Smooth muscle cell (in vitro differentiated cells): ENCODE data around the gene OGDHL. TPM values are rescaled to one million over a fixed set of nuclear protein-coding genes. Genes with fewer than 3 reads are reported as not detected.

Experiments
- DNase-seq: peaks from one replicate; lab custom pipeline; 2025; ENCODE audit not compliant: unreplicated experiment; lab: John Stamatoyannopoulos, UW
- H2AFZ ChIP-seq: fragments of 200-600 bp; sonication (generic); 2 replicates; pipeline ENCODE4 v1.6.0; 2016; ENCODE audit warnings: antibody characterized with exemption, low read depth, mild to moderate bottlenecking
- H3F3A ChIP-seq: fragments of 200-600 bp; sonication (generic); 2 replicates; pipeline ENCODE4 v1.6.0; 2017; ENCODE audit warnings: antibody characterized with exemption, low read depth
- H3K27ac ChIP-seq: fragments of 200-600 bp; sonication (generic); 2 replicates; pipeline ENCODE4 v1.5.1; 2016; ENCODE audit warnings: low read depth, mild to moderate bottlenecking
- H3K27me3 ChIP-seq: fragments of 200-600 bp; sonication (generic); 2 replicates; pipeline ENCODE4 v1.6.1; 2016; ENCODE audit warnings: low read depth, mild to moderate bottlenecking
- H3K36me3 ChIP-seq: fragments of 200-600 bp; sonication (generic); 2 replicates; pipeline ENCODE4 v1.5.1; 2016; ENCODE audit warnings: low read depth
- H3K4me1 ChIP-seq: fragments of 200-600 bp; sonication (generic); 2 replicates; pipeline ENCODE4 v1.5.1; 2016; ENCODE audit warnings: low read depth
- H3K4me2 ChIP-seq: fragments of 200-600 bp; sonication (generic); 2 replicates; pipeline ENCODE4 v1.6.0; 2016; ENCODE audit warnings: mild to moderate bottlenecking
- H3K4me3 ChIP-seq: fragments of 200-600 bp; sonication (generic); 2 replicates; pipeline ENCODE4 v1.5.1; 2016; ENCODE audit warnings: mild to moderate bottlenecking
- H3K79me2 ChIP-seq: fragments of 200-600 bp; sonication (generic); 2 replicates; pipeline ENCODE4 v1.6.0; 2016; ENCODE audit warnings: low read depth, mild to moderate bottlenecking
- H3K9ac ChIP-seq: fragments of 200-600 bp; sonication (generic); 2 replicates; pipeline ENCODE4 v1.6.0; 2016; ENCODE audit warnings: low read depth
- H3K9me3 ChIP-seq: fragments of 200-600 bp; sonication (generic); replicated peaks from 2 replicates; pipeline ENCODE4 v1.5.1; 2016; ENCODE audit warnings: low read depth
- H4K20me1 ChIP-seq: fragments of 200-600 bp; sonication (generic); 2 replicates; pipeline ENCODE4 v1.6.0; 2016; ENCODE audit warnings: low read depth
- CTCF ChIP-seq: fragments of 200-600 bp; sonication (generic); IDR thresholded peaks from 2 replicates; pipeline ENCODE4 v1.5.1; 2017; ENCODE audit warnings: borderline replicate concordance, mild to moderate bottlenecking, antibody characterized with exemption; ENCODE audit not compliant: insufficient read depth, poor library complexity, severe bottlenecking
- WGBS: methylation state at CpG from one replicate; pipeline ENCODE4 v1.1.7; 2016; ENCODE audit warnings: low lambda C conversion rate; 5-methylcytosine and 5-hydroxymethylcytosine counted together
- polyA plus RNA-seq: library from polyadenylated mRNA; unstranded; fragments of >200 nt; fragmentation: Nextera tagmentation; extraction: Ambion mirVana; gene quantifications from 2 replicates; pipeline ENCODE4 v1.2.1, GENCODE V29; 2016
- total RNA-seq: library from RNA; depleted of rRNA; stranded (reverse); fragments of >200 nt; gene quantifications from 2 replicates; pipeline ENCODE4 v1.2.3, GENCODE V29; 2014

OGDHL gene
- total and polyA plus RNA-seq, 2 experiments from 2014 or later, result 1.3 to 1.7 TPM

DNA sequence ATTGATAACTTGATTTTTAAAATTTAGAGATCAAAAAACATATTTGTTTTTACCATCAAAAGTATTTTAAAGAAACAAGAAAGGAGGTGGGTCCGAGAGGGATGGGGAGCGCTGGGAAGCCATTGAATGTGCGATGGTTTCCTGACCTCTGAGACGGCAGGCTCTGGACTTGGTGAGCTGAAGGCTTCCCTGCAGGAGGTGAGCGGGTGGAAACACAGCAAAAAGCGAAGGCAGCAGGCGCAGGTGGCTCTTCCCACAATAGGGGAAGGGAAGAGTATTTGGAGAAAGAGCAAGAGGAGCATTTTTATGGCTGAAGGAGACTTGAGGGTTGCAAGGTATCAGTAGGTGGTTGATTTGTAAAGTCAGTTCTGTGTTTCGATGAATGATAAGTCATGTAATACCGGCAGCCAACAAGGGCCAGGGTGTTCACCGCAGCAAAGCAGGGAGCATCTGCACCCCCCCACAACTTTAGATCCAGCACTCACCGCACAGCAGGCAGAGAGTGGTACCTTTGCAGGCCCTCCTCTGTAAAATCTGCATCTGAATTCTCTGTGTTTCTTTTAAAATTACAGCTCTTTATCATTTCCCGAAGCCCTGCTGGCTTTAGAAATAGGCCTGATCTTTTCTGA is 72.1 kb downstream of the OGDHL start:
- no peak overlapping the region for H3K4me2 ChIP-seq
- H3K27me3 ChIP-seq, result peaks cover 49% of the 10 kb centered on the region
- no peak overlapping the region for H3K4me3 ChIP-seq
- no peaks in the 10 kb centered on the region for H3K4me1 ChIP-seq
- H3F3A ChIP-seq, result no peaks in the 10 kb centered on the region
- no peaks in the 10 kb centered on the region for H3K9me3 ChIP-seq
- H2AFZ ChIP-seq, result no peak overlapping the region
- H3K9ac ChIP-seq, result no peak overlapping the region
- no peak overlapping the region for H3K27ac ChIP-seq
- no peaks in the 10 kb centered on the region for H4K20me1 ChIP-seq
- no peak for DNase-seq
- WGBS, result 21% methylated on average over 12 of the region's 12 CpGs
- no peaks in the 10 kb centered on the region for H3K79me2 ChIP-seq
- no peaks in the 10 kb centered on the region for H3K36me3 ChIP-seq
- no peak for TF ChIP-seq CTCF

GRCh38 chr10:49688920-49689319 is 73.2 kb downstream of the OGDHL start:
- Histone ChIP-seq H3K9me3 (no peaks in the 10 kb centered on the region), H3F3A (no peaks in the 10 kb centered on the region), H2AFZ (no peak overlapping the region), H3K9ac (no peak overlapping the region), H3K36me3 (no peaks in the 10 kb centered on the region), H3K27me3 (peaks cover 49% of the 10 kb centered on the region), H3K4me3 (no peak overlapping the region), H4K20me1 (no peaks in the 10 kb centered on the region), H3K79me2 (no peaks in the 10 kb centered on the region), H3K4me2 (no peak overlapping the region), H3K4me1 (no peaks in the 10 kb centered on the region), H3K27ac (no peak overlapping the region)
- DNase-seq, result no peak
- WGBS, result 26% methylated on average over 7 of the region's 7 CpGs
- no peak for TF ChIP-seq CTCF

GRCh38 chr10:49688261-49688846 is 73.8 kb downstream of the OGDHL start:
- no peak for DNase-seq
- no peak overlapping the region for H3K4me2 ChIP-seq
- H3K27me3 ChIP-seq, result peaks cover 49% of the 10 kb centered on the region
- no peak overlapping the region for H2AFZ ChIP-seq
- TF ChIP-seq CTCF, result no peak
- H3K9ac ChIP-seq, result no peak overlapping the region
- H3K4me1 ChIP-seq, result no peaks in the 10 kb centered on the region
- WGBS, result 41% methylated on average over 8 of the region's 8 CpGs
- H3K4me3 ChIP-seq, result no peak overlapping the region
- H3K27ac ChIP-seq, result no peak overlapping the region
- no peaks in the 10 kb centered on the region for H3K79me2 ChIP-seq
- H3K9me3 ChIP-seq, result no peaks in the 10 kb centered on the region
- H3F3A ChIP-seq, result no peaks in the 10 kb centered on the region
- no peaks in the 10 kb centered on the region for H3K36me3 ChIP-seq
- H4K20me1 ChIP-seq, result no peaks in the 10 kb centered on the region

- Histone ChIP-seq H3K79me2 (no peaks in the 10 kb centered on the region), H3K9ac (no peak overlapping the region), H4K20me1 (no peaks in the 10 kb centered on the region), H3K4me3 (no peak overlapping the region), H2AFZ (no peak overlapping the region), H3K27me3 (peaks cover 38% of the 10 kb centered on the region), H3F3A (no peaks in the 10 kb centered on the region), H3K27ac (no peak overlapping the region), H3K36me3 (no peaks in the 10 kb centered on the region), H3K4me1 (no peaks in the 10 kb centered on the region), H3K4me2 (no peak overlapping the region), H3K9me3 (no peaks in the 10 kb centered on the region)
- 66% methylated on average over 4 of the region's 4 CpGs for WGBS
- TF ChIP-seq CTCF, result no peak
- DNase-seq, result no peak
Measured at GRCh38 chr10:49686651-49687050, 75.5 kb downstream of the OGDHL start.
